Liver (tissue), 9 donors: ENCODE results near the gene PRSS37. TPM values are rescaled to one million over a fixed set of nuclear protein-coding genes. Genes with fewer than 3 reads are reported as not detected.

ENCODE experiments used
- DNase-seq: peaks from one replicate; pipeline ENCODE4 v3.0.0-alpha.2; 2017; ENCODE audit warnings: low spot score
- H3K27ac ChIP-seq, 2 donors: one replicate each; pipeline ENCODE4 v1.7.0; 2013; ENCODE audit warnings: inconsistent platforms in 2 of 2, low read length in 2 of 2, control low read depth in 1 of 2, low read depth in 1 of 2, mild to moderate bottlenecking in 1 of 2
- H3K27me3 ChIP-seq, 4 donors: one replicate each; pipeline versions ENCODE4 v1.6.1 to v1.7.0; 2013; ENCODE audit warnings: low read length in 3 of 4, inconsistent platforms in 1 of 4, mild to moderate bottlenecking in 1 of 4, moderate library complexity in 1 of 4; ENCODE audit not compliant: control insufficient read depth in 4 of 4, insufficient read depth in 4 of 4
- H3K36me3 ChIP-seq, 4 donors: one replicate each; pipeline versions ENCODE4 v1.6.1 to v1.7.0; 2013; ENCODE audit warnings: low read length in 3 of 4, mild to moderate bottlenecking in 3 of 4, low read depth in 1 of 4, moderate library complexity in 1 of 4; ENCODE audit not compliant: control insufficient read depth in 4 of 4, insufficient read depth in 3 of 4
- H3K4me1 ChIP-seq, 4 donors: one replicate each; pipeline versions ENCODE4 v1.6.1 to v1.7.0; 2013; ENCODE audit warnings: low read length in 3 of 4, mild to moderate bottlenecking in 3 of 4, moderate library complexity in 1 of 4; ENCODE audit not compliant: control insufficient read depth in 4 of 4, insufficient read depth in 4 of 4
- H3K4me3 ChIP-seq, 3 donors: one replicate each; pipeline versions ENCODE4 v1.6.1 to v1.7.0; 2013; ENCODE audit warnings: low read length in 3 of 3, control low read depth in 1 of 3, low read depth in 1 of 3, mild to moderate bottlenecking in 1 of 3
- H3K9ac ChIP-seq, 2 donors: one replicate each; pipeline ENCODE4 v1.7.0; 2013; ENCODE audit warnings: low read length in 2 of 2, mild to moderate bottlenecking in 2 of 2, moderate library complexity in 2 of 2, control low read depth in 1 of 2, low read depth in 1 of 2
- H3K9me3 ChIP-seq, 4 donors: one replicate each; pipeline versions ENCODE4 v1.6.1 to v1.7.0; 2013; ENCODE audit warnings: low read length in 3 of 4; ENCODE audit not compliant: control insufficient read depth in 4 of 4
- CTCF ChIP-seq: fragments of 150-350 bp; IDR thresholded peaks from 2 replicates; pipeline ENCODE4 v1.5.1; 2017; ENCODE audit warnings: improper control_type of control experiment, low read depth, low read length; ENCODE audit not compliant: missing input control
- EGR1 ChIP-seq, 2 donors: IDR thresholded peaks; 2 replicates each; pipeline ENCODE4 v1.6.1; 2016 to 2018; ENCODE audit warnings: antibody characterized with exemption in 2 of 2, low read depth in 2 of 2
- FOXA1 ChIP-seq: IDR thresholded peaks from 2 replicates; pipeline ENCODE4 v1.6.1; 2016; ENCODE audit warnings: antibody characterized with exemption
- FOXA2 ChIP-seq: IDR thresholded peaks from 2 replicates; pipeline ENCODE4 v1.6.1; 2016; ENCODE audit warnings: antibody characterized with exemption
- GABPA ChIP-seq, 2 donors: IDR thresholded peaks in 1 of 2; conservative IDR thresholded peaks in 1 of 2; 2 replicates each; pipeline ENCODE4 v1.6.1; 2016; ENCODE audit warnings: antibody characterized with exemption in 2 of 2, mild to moderate bottlenecking in 1 of 2, moderate library complexity in 1 of 2
- HNF4A ChIP-seq, 2 donors: conservative IDR thresholded peaks; 2 replicates each; pipeline ENCODE4 v1.6.1; 2016; ENCODE audit warnings: antibody characterized with exemption in 2 of 2, mild to moderate bottlenecking in 2 of 2
- HNF4G ChIP-seq: IDR thresholded peaks from 2 replicates; pipeline ENCODE4 v1.6.1; 2016; ENCODE audit warnings: antibody characterized with exemption
- JUND ChIP-seq, 2 donors: IDR thresholded peaks; 2 replicates each; pipeline ENCODE4 v1.6.1; 2016; ENCODE audit warnings: antibody characterized with exemption in 2 of 2
- NR2F2 ChIP-seq: IDR thresholded peaks from 2 replicates; pipeline ENCODE4 v1.6.1; 2016; ENCODE audit warnings: antibody characterized with exemption
- RAD21 ChIP-seq, 2 donors: IDR thresholded peaks; 2 replicates each; pipeline ENCODE4 v1.6.1; 2016; ENCODE audit warnings: antibody characterized with exemption in 2 of 2, mild to moderate bottlenecking in 2 of 2
- REST ChIP-seq: IDR thresholded peaks from 2 replicates; pipeline ENCODE4 v1.6.1; 2016; ENCODE audit warnings: antibody characterized with exemption, mild to moderate bottlenecking
- RXRA ChIP-seq, 2 donors: IDR thresholded peaks; 2 replicates each; pipeline ENCODE4 v1.6.1; 2017 to 2018; ENCODE audit warnings: antibody characterized with exemption in 2 of 2, mild to moderate bottlenecking in 1 of 2
- SP1 ChIP-seq: IDR thresholded peaks from 2 replicates; pipeline ENCODE4 v1.6.1; 2018; ENCODE audit warnings: antibody characterized with exemption, mild to moderate bottlenecking
- TAF1 ChIP-seq: conservative IDR thresholded peaks from 2 replicates; pipeline ENCODE4 v1.6.1; 2016; ENCODE audit warnings: antibody characterized with exemption, mild to moderate bottlenecking
- YY1 ChIP-seq: IDR thresholded peaks from 2 replicates; pipeline ENCODE4 v1.6.1; 2016; ENCODE audit warnings: antibody characterized with exemption, mild to moderate bottlenecking
- WGBS: extraction: QIAGEN DNeasy Blood & Tissue Kit; methylation state at CpG from one replicate; pipeline ENCODE4 v1.1.7; 2013; 5-methylcytosine and 5-hydroxymethylcytosine counted together
- polyA plus RNA-seq, 2 donors: library from polyadenylated mRNA; stranded (reverse) in 1 of 2; unstranded in 1 of 2; fragments of 200-250 nt in 1 of 2; fragments of >200 nt in 1 of 2; fragmentation: Nextera tagmentation in 1 of 2; extraction: Ambion mirVana in 1 of 2; gene quantifications; one replicate each; pipeline versions ENCODE4 v1.2.1 to v1.2.3, GENCODE V29; 2013 to 2015
- total RNA-seq, 2 donors: library from RNA; depleted of rRNA; stranded (reverse); fragments of >200 nt; gene quantifications; one replicate each; pipeline ENCODE4 v1.2.3, GENCODE V29; 2014
- TF ChIP-seq, protein P1 (sequence below): IDR thresholded peaks from 2 replicates; pipeline ENCODE4 v1.6.1; 2016; ENCODE audit warnings: antibody characterized with exemption
- TF ChIP-seq, protein P2 (sequence below): IDR thresholded peaks from 2 replicates; pipeline ENCODE4 v1.6.1; 2016; ENCODE audit warnings: antibody characterized with exemption
- TF ChIP-seq, protein P3 (sequence below): IDR thresholded peaks from 2 replicates; pipeline ENCODE4 v1.6.1; 2016; ENCODE audit warnings: antibody characterized with exemption
- donor health status: healthy.
- donor health status: healthy.
- donor health status: healthy.
- donor health status: healthy.
- donor health status: healthy.

PRSS37 gene
- total and polyA plus RNA-seq, 4 donors = 0.08 TPM; not detected in 3

GRCh38 chr7:141840708-141841107 is 577 bp downstream of the PRSS37 start (continued):
- no peak for TF ChIP-seq CTCF

DNA sequence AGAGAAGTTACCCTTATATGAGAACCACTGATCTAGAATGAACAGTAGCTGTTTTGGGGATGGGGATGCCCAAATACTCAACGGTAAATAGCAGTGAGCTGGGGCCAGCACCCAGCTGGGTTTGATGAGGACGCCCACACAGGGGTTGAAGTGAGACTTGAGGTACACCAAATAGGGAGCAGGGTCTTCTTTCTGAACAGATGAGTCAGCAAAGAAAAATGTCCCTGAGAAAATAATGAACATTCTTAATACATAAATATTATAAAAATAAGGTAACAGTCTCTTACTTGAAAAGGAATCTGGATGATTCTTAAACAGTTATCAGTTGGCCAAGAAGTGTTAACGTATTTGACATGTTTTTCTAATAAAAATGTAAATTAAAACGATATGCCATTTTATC is 2.0 kb downstream of the PRSS37 start:
- no peak overlapping the region for H3K27ac ChIP-seq
- H3K27me3 ChIP-seq = no peaks in the 10 kb centered on the region
- TF ChIP-seq, protein P1, sequence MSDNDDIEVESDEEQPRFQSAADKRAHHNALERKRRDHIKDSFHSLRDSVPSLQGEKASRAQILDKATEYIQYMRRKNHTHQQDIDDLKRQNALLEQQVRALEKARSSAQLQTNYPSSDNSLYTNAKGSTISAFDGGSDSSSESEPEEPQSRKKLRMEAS = no peak
- TF ChIP-seq NR2F2 = no peak
- TF ChIP-seq, protein P2, sequence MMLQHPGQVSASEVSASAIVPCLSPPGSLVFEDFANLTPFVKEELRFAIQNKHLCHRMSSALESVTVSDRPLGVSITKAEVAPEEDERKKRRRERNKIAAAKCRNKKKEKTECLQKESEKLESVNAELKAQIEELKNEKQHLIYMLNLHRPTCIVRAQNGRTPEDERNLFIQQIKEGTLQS = no peak
- TF ChIP-seq TAF1 = no peak
- TF ChIP-seq SP1 = no peak
- TF ChIP-seq HNF4G = no peak
- TF ChIP-seq HNF4A (conservative IDR thresholded peaks at IDR 0.05) = no peak
- no peak for TF ChIP-seq RAD21 (IDR thresholded peaks at IDR 0.05)
- no peak for TF ChIP-seq REST
- TF ChIP-seq GABPA (IDR thresholded peaks at IDR 0.05 in 1 of 2, conservative IDR thresholded peaks at IDR 0.05 in 1 of 2) = no peak
- TF ChIP-seq EGR1 (IDR thresholded peaks at IDR 0.05; ENCODE audit: low read depth in 2 of 2) = no peak
- TF ChIP-seq, protein P3, sequence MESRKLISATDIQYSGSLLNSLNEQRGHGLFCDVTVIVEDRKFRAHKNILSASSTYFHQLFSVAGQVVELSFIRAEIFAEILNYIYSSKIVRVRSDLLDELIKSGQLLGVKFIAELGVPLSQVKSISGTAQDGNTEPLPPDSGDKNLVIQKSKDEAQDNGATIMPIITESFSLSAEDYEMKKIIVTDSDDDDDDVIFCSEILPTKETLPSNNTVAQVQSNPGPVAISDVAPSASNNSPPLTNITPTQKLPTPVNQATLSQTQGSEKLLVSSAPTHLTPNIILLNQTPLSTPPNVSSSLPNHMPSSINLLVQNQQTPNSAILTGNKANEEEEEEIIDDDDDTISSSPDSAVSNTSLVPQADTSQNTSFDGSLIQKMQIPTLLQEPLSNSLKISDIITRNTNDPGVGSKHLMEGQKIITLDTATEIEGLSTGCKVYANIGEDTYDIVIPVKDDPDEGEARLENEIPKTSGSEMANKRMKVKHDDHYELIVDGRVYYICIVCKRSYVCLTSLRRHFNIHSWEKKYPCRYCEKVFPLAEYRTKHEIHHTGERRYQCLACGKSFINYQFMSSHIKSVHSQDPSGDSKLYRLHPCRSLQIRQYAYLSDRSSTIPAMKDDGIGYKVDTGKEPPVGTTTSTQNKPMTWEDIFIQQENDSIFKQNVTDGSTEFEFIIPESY = no peak
- TF ChIP-seq JUND (IDR thresholded peaks at IDR 0.05) = no peak
- TF ChIP-seq CTCF = no peak
- no peak for TF ChIP-seq FOXA1
- no peak for TF ChIP-seq RXRA (IDR thresholded peaks at IDR 0.05)
- no peak for TF ChIP-seq FOXA2
- no peak for TF ChIP-seq YY1
- H3K9me3 ChIP-seq = no peaks in the 10 kb centered on the region
- no peak overlapping the region for H3K9ac ChIP-seq
- no peak overlapping the region for H3K4me3 ChIP-seq
- WGBS = 85% methylated on average over 4 of the region's 4 CpGs
- no peaks in the 10 kb centered on the region for H3K4me1 ChIP-seq
- no peaks in the 10 kb centered on the region for H3K36me3 ChIP-seq
- DNase-seq = no peak
